Gastroesophageal sphincter (tissue), 3 donors: Measurements from ENCODE around the gene KXD1.

Experiments used
- EP300 ChIP-seq: sonication (generic); formaldehyde crosslinking; IDR thresholded peaks from one replicate; pipeline ENCODE4 v1.6.1; 2017; ENCODE audit warnings: antibody characterized with exemption, mild to moderate bottlenecking
- POLR2A ChIP-seq, 2 donors: fragments of 450-650 bp; IDR thresholded peaks; one replicate each; pipeline ENCODE4 v1.6.1; 2017; ENCODE audit warnings: antibody characterized with exemption in 2 of 2, mild to moderate bottlenecking in 2 of 2, moderate library complexity in 1 of 2
- TF ChIP-seq, protein P1 (sequence below), 4 experiments: fragments of 200-600 bp in 2 of 4; fragments of 450-650 bp in 2 of 4; sonication (generic) in 1 of 4; IDR thresholded peaks; one replicate each; pipeline ENCODE4 v1.5.1; 2017 to 2019; ENCODE audit warnings: antibody characterized with exemption in 4 of 4, mild to moderate bottlenecking in 2 of 4, moderate library complexity in 2 of 4

DNA sequence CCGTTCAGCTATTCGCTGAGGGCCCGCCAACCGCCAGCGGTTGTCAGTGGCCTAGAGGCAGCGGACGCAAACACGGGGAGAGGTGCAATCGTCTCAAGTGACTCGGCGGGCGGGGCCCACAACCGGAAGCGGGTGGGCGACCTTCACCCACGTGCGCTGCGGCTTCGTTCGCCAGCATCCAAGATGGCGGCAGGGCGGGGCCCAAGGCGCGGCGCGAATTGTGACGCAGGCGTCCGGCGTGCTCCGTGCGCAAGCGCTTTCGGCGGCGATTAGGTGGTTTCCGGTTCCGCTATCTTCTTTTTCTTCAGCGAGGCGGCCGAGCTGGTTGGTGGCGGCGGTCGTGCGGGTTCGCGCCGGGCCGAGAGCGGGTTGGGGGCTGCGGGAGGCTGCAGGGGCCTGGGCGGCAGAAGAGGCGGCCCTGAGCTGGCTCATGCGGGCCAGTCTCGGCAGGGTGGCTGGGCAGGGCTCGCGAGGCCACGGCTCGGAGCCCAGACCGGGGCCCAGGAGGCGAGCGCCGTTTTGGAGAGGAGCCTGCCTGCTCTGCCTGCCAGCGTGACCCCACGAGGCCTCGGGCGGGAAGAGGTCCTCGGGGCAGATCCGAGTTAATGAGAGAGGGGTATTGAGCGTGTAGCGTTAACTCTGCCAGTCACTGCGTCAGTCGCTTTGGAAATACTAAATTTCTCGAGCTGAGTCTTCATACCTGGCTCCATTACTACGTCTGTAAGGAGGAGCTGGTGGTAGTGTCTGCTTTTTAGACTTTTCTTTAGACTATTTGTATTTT, 14.1 kb downstream of the KXD1 start, which contains the start of gene UBA52:
- TF ChIP-seq, protein P1, sequence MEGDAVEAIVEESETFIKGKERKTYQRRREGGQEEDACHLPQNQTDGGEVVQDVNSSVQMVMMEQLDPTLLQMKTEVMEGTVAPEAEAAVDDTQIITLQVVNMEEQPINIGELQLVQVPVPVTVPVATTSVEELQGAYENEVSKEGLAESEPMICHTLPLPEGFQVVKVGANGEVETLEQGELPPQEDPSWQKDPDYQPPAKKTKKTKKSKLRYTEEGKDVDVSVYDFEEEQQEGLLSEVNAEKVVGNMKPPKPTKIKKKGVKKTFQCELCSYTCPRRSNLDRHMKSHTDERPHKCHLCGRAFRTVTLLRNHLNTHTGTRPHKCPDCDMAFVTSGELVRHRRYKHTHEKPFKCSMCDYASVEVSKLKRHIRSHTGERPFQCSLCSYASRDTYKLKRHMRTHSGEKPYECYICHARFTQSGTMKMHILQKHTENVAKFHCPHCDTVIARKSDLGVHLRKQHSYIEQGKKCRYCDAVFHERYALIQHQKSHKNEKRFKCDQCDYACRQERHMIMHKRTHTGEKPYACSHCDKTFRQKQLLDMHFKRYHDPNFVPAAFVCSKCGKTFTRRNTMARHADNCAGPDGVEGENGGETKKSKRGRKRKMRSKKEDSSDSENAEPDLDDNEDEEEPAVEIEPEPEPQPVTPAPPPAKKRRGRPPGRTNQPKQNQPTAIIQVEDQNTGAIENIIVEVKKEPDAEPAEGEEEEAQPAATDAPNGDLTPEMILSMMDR (IDR thresholded peaks at IDR 0.05) = peak in 1 of 4 experiments; percentile 17
- TF ChIP-seq EP300 (no peak), POLR2A (IDR thresholded peaks at IDR 0.05) (peak; percentile 94 to 96)
